Natural killer cell (primary cell): ENCODE data around the gene RBM20. TPM values are rescaled to one million over a fixed set of nuclear protein-coding genes. Genes with fewer than 3 reads are reported as not detected.
"Not testable (repeated sequence)": the region's sequence is repeated elsewhere in the genome, so short reads cannot be mapped to it uniquely, and the experiment has no call there.

Experiments
- ATAC-seq, 3 donors: fragments of 150-1000 bp in 2 of 3; fragments of 200-7000 bp in 1 of 3; cut with Tn5 transposase; 1 replicate in 1 of 3; 2 replicates in 2 of 3; pipeline ENCODE4 v1.10.0; 2021; ENCODE audit warnings: mild to moderate bottlenecking in 2 of 3, moderate library complexity in 2 of 3
- DNase-seq, 2 donors: peaks; one replicate each; pipeline versions ENCODE4 v3.0.0 to v3.0.0-alpha.2; 2013 to 2021; ENCODE audit warnings: mixed read lengths in 1 of 2
- H3K27ac ChIP-seq: one replicate; pipeline ENCODE4 v1.5.1; 2013; ENCODE audit warnings: mild to moderate bottlenecking, low read length
- H3K27me3 ChIP-seq: one replicate; pipeline ENCODE4 v1.6.1; 2013; ENCODE audit warnings: low read length; ENCODE audit not compliant: control insufficient read depth, insufficient read depth
- H3K36me3 ChIP-seq: one replicate; pipeline ENCODE4 v1.6.1; 2013; ENCODE audit warnings: low read length; ENCODE audit not compliant: control insufficient read depth, insufficient read depth
- H3K4me1 ChIP-seq: one replicate; pipeline ENCODE4 v1.6.1; 2013; ENCODE audit warnings: low read length; ENCODE audit not compliant: control insufficient read depth, insufficient read depth
- H3K4me3 ChIP-seq: one replicate; pipeline ENCODE4 v1.5.1; 2013; ENCODE audit warnings: low read length
- H3K9me3 ChIP-seq: one replicate; pipeline ENCODE4 v1.6.1; 2013; ENCODE audit warnings: low read length; ENCODE audit not compliant: control insufficient read depth, insufficient read depth
- H3K27ac Mint-ChIP-seq, 2 donors: one replicate each; pipeline ENCODE4 v1.8.0; 2022; ENCODE audit warnings: mild to moderate bottlenecking in 2 of 2, mixed read lengths in 2 of 2, moderate library complexity in 1 of 2
- H3K27me3 Mint-ChIP-seq, 2 donors: one replicate each; pipeline ENCODE4 v1.8.0; 2022; ENCODE audit warnings: low read depth in 2 of 2, mixed read lengths in 2 of 2
- H3K36me3 Mint-ChIP-seq: one replicate; pipeline ENCODE4 v1.8.0; 2022; ENCODE audit warnings: mixed read lengths
- H3K4me1 Mint-ChIP-seq, 2 donors: one replicate each; pipeline ENCODE4 v1.8.0; 2022; ENCODE audit warnings: mixed read lengths in 2 of 2
- H3K4me3 Mint-ChIP-seq: one replicate; pipeline ENCODE4 v1.8.0; 2022; ENCODE audit warnings: mild to moderate bottlenecking, moderate library complexity, mixed read lengths
- H3K9me3 Mint-ChIP-seq, 2 donors: one replicate each; pipeline ENCODE4 v1.8.0; 2022; ENCODE audit warnings: mixed read lengths in 2 of 2
- CTCF ChIP-seq: fragments of 200-600 bp; IDR thresholded peaks from one replicate; pipeline ENCODE4 v1.8.0; 2022; ENCODE audit warnings: antibody characterized with exemption
- WGBS: methylation state at CpG from one replicate; pipeline ENCODE4 v1.1.7; 2013; ENCODE audit warnings: missing lambda C conversion rate; ENCODE audit not compliant: insufficient coverage; 5-methylcytosine and 5-hydroxymethylcytosine counted together
- intact Hi-C: fragments of 100-400 bp; cut with micrococcal nuclease; formaldehyde crosslinking; loops from one replicate; pipeline ENCODE4 v1.14.2; 2022
- total RNA-seq, 4 donors: library from RNA; stranded (reverse); fragments of 120-200 nt in 1 of 4; gene quantifications; one replicate each; pipeline versions ENCODE4 v1.2.3 to v1.2.4, GENCODE V29; 2013 to 2022

The RBM20 gene
- total RNA-seq, 3 donors from 2014 or later (not counting 1 experiment from before 2014, with no cell fraction given) = 0.35 TPM; not detected in 2

- peak in 1 of 2 donors; percentile 9 for DNase-seq
- H3K36me3 Mint-ChIP-seq = no peaks in the 10 kb centered on the region
- no peaks in the 10 kb centered on the region for H3K9me3 ChIP-seq
Observed at GRCh38 chr10:110865186-110865808, 221.2 kb downstream of the RBM20 start.

GRCh38 chr10:110865809-110866482 is 221.8 kb downstream of the RBM20 start:
- Histone ChIP-seq H3K36me3 (no peaks in the 10 kb centered on the region), H3K4me3 (no peak overlapping the region), H3K9me3 (no peaks in the 10 kb centered on the region), H3K27me3 (no peaks in the 10 kb centered on the region), H3K4me1 (peaks cover 82% of the 10 kb centered on the region), H3K27ac (peak overlapping the region; percentile 92)
- no peak for TF ChIP-seq CTCF
- WGBS = 41% methylated on average over 3 of the region's 4 CpGs
- intact Hi-C loops = loop anchor here (2.0 kb wide), 1 partner anchor 361 kb away; no protein-coding TSS in a partner anchor
- DNase-seq (peak in 1 of 2 donors; percentile 57), ATAC-seq (no peak)
- Mint-ChIP-seq H3K27me3 (no peaks in the 10 kb centered on the region), H3K36me3 (no peaks in the 10 kb centered on the region), H3K4me1 (peaks cover 91 to 96% of the 10 kb centered on the region in 2 donors), H3K27ac (peak overlapping the region; percentile 96 to 98), H3K9me3 (no peaks in the 10 kb centered on the region), H3K4me3 (peak overlapping the region; percentile 87)

More at GRCh38 chr10:110865186-110865808, 221.2 kb downstream of the RBM20 start:
- Histone ChIP-seq H3K4me3 (peak overlapping the region; percentile 3), H3K36me3 (no peaks in the 10 kb centered on the region), H3K27me3 (no peaks in the 10 kb centered on the region), H3K4me1 (peaks cover 82% of the 10 kb centered on the region), H3K27ac (peak overlapping the region; percentile 92)
- intact Hi-C loops = loop anchor here (2.0 kb wide), 1 partner anchor 360 kb away; no protein-coding TSS in a partner anchor
- no peak for ATAC-seq
- WGBS = 41% methylated on average over 5 of the region's 6 CpGs
- Mint-ChIP-seq H3K27me3 (no peaks in the 10 kb centered on the region), H3K9me3 (no peaks in the 10 kb centered on the region), H3K27ac (peak overlapping the region; percentile 96 to 98), H3K4me3 (peak overlapping the region; percentile 87), H3K4me1 (peaks cover 91 to 96% of the 10 kb centered on the region in 2 donors)
- TF ChIP-seq CTCF = no peak

GRCh38 chr10:110867011-110867806 is 223.1 kb downstream of the RBM20 start:
- H3K4me3 ChIP-seq, intact Hi-C loops, H3K36me3 Mint-ChIP-seq, ATAC-seq, H3K9me3 ChIP-seq, H3K27me3 ChIP-seq, H3K36me3 ChIP-seq, H3K9me3 Mint-ChIP-seq, H3K27me3 Mint-ChIP-seq: not testable (repeated sequence)
- Mint-ChIP-seq H3K27ac (peak overlapping the region; percentile 96 to 98), H3K4me3 (peak overlapping the region; percentile 97), H3K4me1 (peaks cover 94 to 96% of the 10 kb centered on the region in 2 donors)
- Histone ChIP-seq H3K27ac (peak overlapping the region; percentile 92), H3K4me1 (peaks cover 83% of the 10 kb centered on the region)
- 71% methylated on average over 6 of the region's 8 CpGs for WGBS
- peak in 1 of 2 donors; percentile 42 for DNase-seq
